GM12878 (cell line): Measurements from ENCODE around the gene FUT6. TPM values are rescaled to one million over a fixed set of nuclear protein-coding genes. Genes with fewer than 3 reads are reported as not detected.

Experiments used
- ATAC-seq: fragments of 200-7000 bp; cut with Tn5 transposase; 3 replicates; pipeline ENCODE4 v1.9.1; 2020; ENCODE audit warnings: mild to moderate bottlenecking, moderate library complexity
- BruUV-seq: library from RNA; stranded (reverse); fragments of 400-500 nt; replicated peaks from 2 replicates; lab custom pipeline; 2021; lab: Mats Ljungman, UMichigan
- CTCF ChIA-PET: fragments of 300-600 bp; sonication (Branson Sonifier 250); formaldehyde crosslinking; extraction: SDS; loops from one replicate; lab custom pipeline; 2021; ENCODE audit warnings: inconsistent platforms; lab: Yijun Ruan, JAX
- POLR2A ChIA-PET: fragments of 350-600 bp; formaldehyde crosslinking; extraction: SDS; loops from one replicate; lab custom pipeline; 2021; ENCODE audit warnings: inconsistent platforms; lab: Charles Lee
- RAD21 ChIA-PET: fragments of 300-600 bp; sonication (Branson Sonifier 250); formaldehyde crosslinking; loops from one replicate; lab custom pipeline; 2023; ENCODE audit warnings: antibody characterized with exemption; ENCODE audit not compliant: unreplicated experiment; lab: Charles Lee
- SMC1A ChIA-PET: fragments of 300-600 bp; sonication (Branson Sonifier 250); formaldehyde crosslinking; loops from one replicate; lab custom pipeline; 2023; ENCODE audit not compliant: unreplicated experiment, uncharacterized antibody; lab: Charles Lee
- DNase-seq: peaks from one replicate; pipeline ENCODE4 v3.0.0-alpha.2; 2011; ENCODE audit warnings: low read depth, low spot score
- FAIRE-seq: peaks from 3 replicates; lab custom pipeline; 2011; peaks lifted over from hg19 to GRCh38; lab: Jason Lieb, UNC
- H2AFZ ChIP-seq: 2 replicates; pipeline ENCODE4 v1.6.0; 2011; ENCODE audit warnings: low read depth, low read length, control low read depth; ENCODE audit not compliant: control insufficient read depth
- H3K27ac ChIP-seq: 2 replicates; pipeline ENCODE4 v1.5.1; 2011; ENCODE audit warnings: control low read depth; ENCODE audit not compliant: control insufficient read depth, insufficient read depth
- H3K27me3 ChIP-seq, 2 experiments: replicated peaks in 1 of 2; 2 replicates each; pipeline versions ENCODE4 v1.6.0 to v1.6.1; 2011; ENCODE audit warnings: low read length in 1 of 2; ENCODE audit not compliant: control insufficient read depth in 2 of 2, insufficient read depth in 2 of 2
- H3K36me3 ChIP-seq, 2 experiments: 2 replicates each; pipeline ENCODE4 v1.5.1; 2011; ENCODE audit warnings: low read length in 1 of 2; ENCODE audit not compliant: control insufficient read depth in 2 of 2, insufficient read depth in 2 of 2
- H3K4me1 ChIP-seq: 2 replicates; pipeline ENCODE4 v1.6.1; 2011; ENCODE audit warnings: mild to moderate bottlenecking, low read length, moderate library complexity, mixed read lengths; ENCODE audit not compliant: control insufficient read depth, insufficient read depth
- H3K4me2 ChIP-seq: 2 replicates; pipeline ENCODE4 v1.6.0; 2011; ENCODE audit warnings: control low read depth; ENCODE audit not compliant: control insufficient read depth, insufficient read depth
- H3K4me3 ChIP-seq: fragments of 200-600 bp; sonication (generic); 2 replicates; pipeline ENCODE4 v1.5.1; 2016
- H3K79me2 ChIP-seq: 2 replicates; pipeline ENCODE4 v1.6.0; 2011; ENCODE audit warnings: low read length; ENCODE audit not compliant: control insufficient read depth, insufficient read depth
- H3K9ac ChIP-seq: 2 replicates; pipeline ENCODE4 v1.8.0; 2011; ENCODE audit warnings: low read length, control low read depth, mixed read lengths; ENCODE audit not compliant: control insufficient read depth, insufficient read depth
- H3K9me3 ChIP-seq: replicated peaks from 3 replicates; pipeline ENCODE4 v1.5.1; 2011; ENCODE audit warnings: mild to moderate bottlenecking, low read length; ENCODE audit not compliant: control insufficient read depth, insufficient read depth
- H4K20me1 ChIP-seq: 2 replicates; pipeline ENCODE4 v1.6.0; 2011; ENCODE audit not compliant: control insufficient read depth, insufficient read depth
- ATF3 ChIP-seq: IDR thresholded peaks from 2 replicates; pipeline ENCODE4 v1.6.1; 2011; ENCODE audit warnings: low read depth, mild to moderate bottlenecking, low read length, moderate library complexity, borderline replicate concordance; ENCODE audit errors: extremely low read depth
- BHLHE40 ChIP-seq, 2 experiments: fragments of 450-650 bp in 1 of 2; IDR thresholded peaks; 2 replicates each; pipeline ENCODE4 v1.6.1; 2011 to 2017; ENCODE audit warnings: low read depth in 2 of 2, borderline replicate concordance in 1 of 2, improper control_type of control experiment in 1 of 2, low read length in 1 of 2, mild to moderate bottlenecking in 1 of 2
- DPF2 ChIP-seq: fragments of 450-650 bp; IDR thresholded peaks from 2 replicates; pipeline ENCODE4 v1.6.1; 2017; ENCODE audit warnings: mild to moderate bottlenecking
- E2F8 ChIP-seq: fragments of 450-650 bp; IDR thresholded peaks from 2 replicates; pipeline ENCODE4 v1.6.1; 2018; ENCODE audit warnings: mild to moderate bottlenecking, low read depth, moderate library complexity; ENCODE audit not compliant: partially characterized antibody
- EZH2 ChIP-seq: IDR thresholded peaks from 2 replicates; pipeline ENCODE4 v1.6.1; 2012; ENCODE audit warnings: low read depth, mild to moderate bottlenecking, control low read depth, inconsistent platforms, low read length, borderline replicate concordance; ENCODE audit not compliant: control insufficient read depth
- FOS ChIP-seq: IDR thresholded peaks from 3 replicates; pipeline ENCODE4 v1.6.1; 2011; ENCODE audit warnings: borderline replicate concordance; ENCODE audit not compliant: insufficient read length; ENCODE audit errors: extremely low read depth
- GABPA ChIP-seq: IDR thresholded peaks from 2 replicates; pipeline ENCODE4 v1.6.1; 2014; ENCODE audit warnings: antibody characterized with exemption, low read depth, mild to moderate bottlenecking, inconsistent platforms
- MLLT1 ChIP-seq: fragments of 450-650 bp; IDR thresholded peaks from 2 replicates; pipeline ENCODE4 v1.6.1; 2016; ENCODE audit warnings: mild to moderate bottlenecking
- NBN ChIP-seq: fragments of 450-650 bp; IDR thresholded peaks from 2 replicates; pipeline ENCODE4 v1.6.1; 2016
- SMAD1 ChIP-seq: fragments of 450-650 bp; IDR thresholded peaks from 2 replicates; pipeline ENCODE4 v1.6.1; 2018; ENCODE audit warnings: mild to moderate bottlenecking, low read depth; ENCODE audit not compliant: partially characterized antibody
- SMARCA5 ChIP-seq: fragments of 450-650 bp; IDR thresholded peaks from 2 replicates; pipeline ENCODE4 v1.6.1; 2017; ENCODE audit warnings: mild to moderate bottlenecking
- SREBF2 ChIP-seq: IDR thresholded peaks from 2 replicates; pipeline ENCODE4 v1.6.1; 2012; ENCODE audit warnings: mild to moderate bottlenecking, low read length
- TCF7 ChIP-seq: IDR thresholded peaks from 2 replicates; pipeline ENCODE4 v1.6.1; 2014; ENCODE audit warnings: antibody characterized with exemption, borderline replicate concordance
- WRNIP1 ChIP-seq: IDR thresholded peaks from 2 replicates; pipeline ENCODE4 v1.6.1; 2011; ENCODE audit warnings: low read depth, low read length, improper control_type of control experiment, borderline replicate concordance
- ZNF384 ChIP-seq: IDR thresholded peaks from 2 replicates; pipeline ENCODE4 v1.6.1; 2012; ENCODE audit warnings: low read depth, mild to moderate bottlenecking, low read length, improper control_type of control experiment, borderline replicate concordance
- WGBS: methylation state at CpG from one replicate; pipeline ENCODE4 v1.1.6; 2016; ENCODE audit warnings: low lambda C conversion rate; ENCODE audit not compliant: insufficient replicate concordance, insufficient coverage; ENCODE audit errors: missing lambda C conversion rate; 5-methylcytosine and 5-hydroxymethylcytosine counted together
- in situ Hi-C: fragments of 300-500 bp; cut with MboI; formaldehyde crosslinking; loops from 9 replicates; pipeline ENCODE4 v1.14.3; 2018; ENCODE audit warnings: mixed read lengths
- intact Hi-C: fragments of 100-400 bp; cut with micrococcal nuclease; formaldehyde crosslinking; loops from one replicate; pipeline ENCODE4 v1.14.2; 2022; ENCODE audit not compliant: unreplicated experiment
- polyA plus RNA-seq, 11 experiments: library from polyadenylated mRNA; depleted of rRNA in 4 of 11; unstranded in 6 of 11; stranded (reverse) in 5 of 11; fragments of >200 nt; fragmentation: Nextera tagmentation in 4 of 11; fragmentation: Illumina TruSeq in 1 of 11; extraction: Ambion mirVana in 4 of 11; extraction: Trizol in 1 of 11; gene quantifications; 1 replicate in 1 of 11; 2 replicates in 10 of 11; pipeline versions ENCODE4 v1.2.1 to v1.2.3, GENCODE V29; 2011 to 2016; ENCODE audit warnings: inconsistent platforms in 2 of 11, missing spikeins in 2 of 11, low read depth in 1 of 11
- total RNA-seq, 4 experiments: library from RNA; depleted of rRNA in 3 of 4; stranded (reverse); fragments of >200 nt in 3 of 4; fragmentation: Illumina TruSeq in 1 of 4; extraction: Trizol in 1 of 4; gene quantifications; 2 replicates each; pipeline versions ENCODE4 v1.2.1 to v1.2.3, GENCODE V29; 2013 to 2021

The FUT6 gene
- total and polyA plus RNA-seq, 10 of the 15 experiments (the other 5 are each of a cell fraction or from before 2014, with no cell fraction given), result not detected

- CTCF ChIA-PET, result no interaction called here
- no peaks in the 10 kb centered on the region for H3K27me3 ChIP-seq
These were observed 40.7 kb upstream of the FUT6 start for GRCh38 chr19:5880196-5880595.

More at GRCh38 chr19:5880196-5880595, 40.7 kb upstream of the FUT6 start:
- Histone ChIP-seq H3K4me3 (no peak overlapping the region), H3K27ac (no peak overlapping the region), H3K9ac (no peak overlapping the region), H3K4me2 (no peak overlapping the region), H4K20me1 (no peaks in the 10 kb centered on the region), H3K9me3 (no peaks in the 10 kb centered on the region), H3K4me1 (no peaks in the 10 kb centered on the region), H3K79me2 (no peaks in the 10 kb centered on the region), H3K36me3 (no peaks in the 10 kb centered on the region), H2AFZ (no peak overlapping the region)
- in situ Hi-C loops (no loop called here), intact Hi-C loops (no loop called here)
- BruUV-seq, result no TSS peak
- 24% methylated on average over 6 of the region's 6 CpGs for WGBS
- ATAC-seq (no peak), FAIRE-seq (no peak), DNase-seq (no peak)
- POLR2A ChIA-PET, result no interaction called here
- TF ChIP-seq SREBF2 (no peak), WRNIP1 (no peak), GABPA (no peak), NBN (no peak), EZH2 (no peak), FOS (no peak), ATF3 (no peak), MLLT1 (no peak), BHLHE40 (IDR thresholded peaks at IDR 0.05; ENCODE audit: borderline replicate concordance in 1 of 2, low read depth in 2 of 2, low read length in 1 of 2) (no peak), DPF2 (no peak), SMAD1 (no peak), E2F8 (no peak), TCF7 (no peak), ZNF384 (no peak), SMARCA5 (no peak)
- RAD21 ChIA-PET, result no interaction called here
- SMC1A ChIA-PET, result no interaction called here
